ENCODE results near the gene TIMMDC1.

DNA sequence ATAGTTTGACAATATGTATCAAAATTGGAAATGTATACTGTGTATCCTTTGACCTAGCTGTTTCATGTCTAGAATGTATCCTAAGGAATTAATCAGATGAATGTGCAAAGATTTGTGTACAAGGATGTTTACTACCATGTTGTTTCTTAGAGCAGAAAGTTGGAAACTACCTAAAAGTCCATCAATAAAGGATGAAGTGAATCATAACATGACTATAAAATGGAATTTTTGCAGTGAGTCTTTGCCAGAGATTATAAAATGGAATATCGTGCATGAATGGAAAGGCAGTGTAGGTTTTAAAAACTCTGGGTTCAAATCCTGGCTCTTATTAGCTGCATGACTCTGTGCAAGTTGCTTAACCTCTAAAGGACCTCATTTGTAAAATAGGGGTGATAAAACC lies 15.2 kb upstream of the TIMMDC1 start:
- TF ChIP-seq, protein P1, sequence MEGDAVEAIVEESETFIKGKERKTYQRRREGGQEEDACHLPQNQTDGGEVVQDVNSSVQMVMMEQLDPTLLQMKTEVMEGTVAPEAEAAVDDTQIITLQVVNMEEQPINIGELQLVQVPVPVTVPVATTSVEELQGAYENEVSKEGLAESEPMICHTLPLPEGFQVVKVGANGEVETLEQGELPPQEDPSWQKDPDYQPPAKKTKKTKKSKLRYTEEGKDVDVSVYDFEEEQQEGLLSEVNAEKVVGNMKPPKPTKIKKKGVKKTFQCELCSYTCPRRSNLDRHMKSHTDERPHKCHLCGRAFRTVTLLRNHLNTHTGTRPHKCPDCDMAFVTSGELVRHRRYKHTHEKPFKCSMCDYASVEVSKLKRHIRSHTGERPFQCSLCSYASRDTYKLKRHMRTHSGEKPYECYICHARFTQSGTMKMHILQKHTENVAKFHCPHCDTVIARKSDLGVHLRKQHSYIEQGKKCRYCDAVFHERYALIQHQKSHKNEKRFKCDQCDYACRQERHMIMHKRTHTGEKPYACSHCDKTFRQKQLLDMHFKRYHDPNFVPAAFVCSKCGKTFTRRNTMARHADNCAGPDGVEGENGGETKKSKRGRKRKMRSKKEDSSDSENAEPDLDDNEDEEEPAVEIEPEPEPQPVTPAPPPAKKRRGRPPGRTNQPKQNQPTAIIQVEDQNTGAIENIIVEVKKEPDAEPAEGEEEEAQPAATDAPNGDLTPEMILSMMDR (IDR thresholded peaks at IDR 0.05) = no peak
- no peak for TF ChIP-seq POLR2AphosphoS5 (IDR thresholded peaks at IDR 0.05)

Data from stomach (tissue), 4 donors.